Activated CD4-positive, alpha-beta T cell treated with anti-CD3 and anti-CD28 coated beads, Interleukin-2, amount 50 U/mL, for 24 hours (primary cell): ENCODE results near the gene HECTD4.
"Not testable (repeated sequence)": the region's sequence is repeated elsewhere in the genome, so short reads cannot be mapped to it uniquely, and the experiment has no call there.

Experiments used
- DNase-seq, 2 donors: peaks; one replicate each; pipeline ENCODE4 v3.0.0-alpha.2; 2020; ENCODE audit warnings: low read depth in 1 of 2, low spot score in 1 of 2

HECTD4 gene

GRCh38 chr12:112359290-112359689, 22.9 kb downstream of the HECTD4 start:
- no peak for DNase-seq

GRCh38 chr12:112357214-112357613, 25.0 kb downstream of the HECTD4 start:
- no peak for DNase-seq

DNA sequence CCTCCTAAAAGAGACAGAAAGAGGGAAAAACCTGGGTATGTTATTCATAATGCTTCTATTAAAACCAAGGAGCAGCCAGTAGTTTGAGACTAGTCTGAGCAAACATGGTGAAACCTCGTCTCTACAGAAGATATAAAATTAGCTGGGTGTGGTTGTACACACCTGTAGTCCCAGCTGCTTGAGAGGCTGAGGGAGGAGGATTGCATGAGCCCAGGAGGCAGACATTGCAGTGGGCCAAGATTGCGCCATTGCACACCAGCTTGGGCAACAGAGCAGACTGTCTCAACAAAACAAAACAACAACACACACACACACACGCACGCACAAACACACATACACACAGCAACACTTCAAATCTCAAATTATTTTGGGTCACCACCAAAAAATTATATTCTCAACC, 27.8 kb downstream of the HECTD4 start:
- DNase-seq: no peak

DNA sequence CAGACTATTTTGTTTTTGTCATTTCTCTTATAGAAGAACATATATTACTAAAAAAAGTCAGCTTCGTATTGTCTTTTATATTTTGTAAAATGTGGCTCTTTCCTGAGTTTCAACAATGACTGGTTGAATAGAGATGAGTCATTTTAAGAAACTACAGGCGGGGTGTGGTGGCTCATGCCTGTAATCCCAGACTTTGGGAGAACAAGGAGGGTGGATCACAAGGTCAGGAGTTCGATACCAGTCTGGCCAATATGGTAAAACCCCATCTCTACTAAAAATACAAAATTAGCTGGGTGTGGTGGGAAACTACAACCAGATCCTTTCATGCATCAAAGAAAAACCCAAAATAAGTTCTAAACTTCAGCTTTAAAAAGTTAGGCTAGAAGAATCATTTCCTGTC, 28.8 kb downstream of the HECTD4 start:
- no peak for DNase-seq

GRCh38 chr12:112352921-112353320, 29.3 kb downstream of the HECTD4 start:
- no peak for DNase-seq

GRCh38 chr12:112350593-112351592, 31.3 kb downstream of the HECTD4 start:
- no peak for DNase-seq

GRCh38 chr12:112349431-112349830, 32.8 kb downstream of the HECTD4 start:
- DNase-seq: no peak

- DNase-seq: not testable (repeated sequence)
Measured at GRCh38 chr12:112348926-112349325, 33.3 kb downstream of the HECTD4 start.

DNA sequence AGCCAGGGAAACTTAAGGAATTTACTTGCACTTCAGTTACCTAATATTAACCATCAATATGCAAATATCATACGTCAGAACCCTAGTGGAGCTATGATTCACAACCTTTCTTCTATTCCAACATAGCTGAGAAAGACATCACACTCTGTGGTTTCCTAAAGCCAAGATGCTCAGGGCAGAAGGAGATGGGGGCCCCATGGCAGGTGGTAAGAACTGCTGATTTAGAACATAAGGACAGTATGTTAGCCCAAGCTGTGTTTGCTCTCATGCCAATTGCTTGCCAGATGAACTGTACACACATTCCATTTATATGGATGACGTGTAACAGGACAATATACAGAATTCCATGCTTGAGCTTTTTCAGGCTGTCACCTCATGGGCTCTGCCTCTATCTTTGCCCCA, 34.6 kb downstream of the HECTD4 start:
- no peak for DNase-seq

GRCh38 chr12:112346194-112346593, 36.0 kb downstream of the HECTD4 start:
- DNase-seq: no peak

DNA sequence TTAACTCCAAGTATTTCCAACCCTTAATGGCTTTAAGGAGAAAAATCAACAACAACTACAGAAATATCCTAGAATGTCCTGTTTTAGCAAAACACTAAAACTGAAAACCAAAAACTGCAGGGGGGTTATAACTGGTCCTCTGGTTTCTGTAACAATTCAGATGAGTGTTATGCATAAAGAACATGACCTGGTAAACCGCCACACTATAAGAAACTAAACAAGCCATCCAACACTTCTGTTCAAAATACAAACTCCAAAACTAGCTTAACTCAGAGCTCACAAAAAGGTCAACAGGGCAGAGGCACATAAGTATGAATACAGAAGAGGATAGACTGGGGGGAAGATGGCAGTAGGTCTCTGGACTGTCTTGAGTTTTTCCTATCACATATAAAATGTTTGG, 38.0 kb downstream of the HECTD4 start:
- no peak for DNase-seq

- no peak for DNase-seq
Measured at GRCh38 chr12:112342587-112342986, 39.6 kb downstream of the HECTD4 start.

DNA sequence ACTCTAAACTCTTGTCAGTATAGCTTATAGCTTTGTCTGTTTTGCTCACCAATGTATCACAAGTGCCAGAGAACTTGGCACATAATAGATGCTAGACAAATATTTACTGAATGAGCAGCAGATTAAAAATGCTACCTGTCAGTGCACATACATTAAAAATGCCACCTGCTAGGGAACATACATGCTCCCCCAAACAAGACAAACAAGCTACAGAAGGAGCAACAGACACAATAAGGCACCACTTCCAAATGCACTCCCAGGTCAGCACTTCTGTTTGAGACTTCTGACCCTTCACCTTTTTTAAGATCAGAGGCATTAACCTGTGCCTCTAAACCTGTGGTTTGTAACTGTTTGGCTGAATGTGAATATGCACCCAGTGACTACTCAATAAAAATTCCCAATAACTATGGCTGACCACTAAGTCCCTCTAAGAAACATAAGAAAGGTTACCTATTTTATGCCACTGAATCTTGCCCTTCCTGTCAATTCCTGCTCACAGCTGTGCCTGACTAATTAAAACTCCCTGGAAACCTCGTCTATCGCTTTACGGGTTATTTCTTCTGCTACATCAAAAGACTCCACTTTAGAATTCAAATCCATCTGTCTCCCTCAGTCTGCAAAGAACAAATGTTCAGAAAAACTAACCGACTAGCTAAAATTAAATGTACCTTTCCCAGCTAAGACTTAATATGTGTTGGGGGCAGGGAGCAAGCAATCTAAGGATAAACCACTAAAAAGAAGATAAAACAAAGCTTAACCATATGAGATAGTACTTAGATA, 41.0 kb downstream of the HECTD4 start:
- no peak for DNase-seq

GRCh38 chr12:112340230-112340629, 42.0 kb downstream of the HECTD4 start:
- DNase-seq: no peak

DNA sequence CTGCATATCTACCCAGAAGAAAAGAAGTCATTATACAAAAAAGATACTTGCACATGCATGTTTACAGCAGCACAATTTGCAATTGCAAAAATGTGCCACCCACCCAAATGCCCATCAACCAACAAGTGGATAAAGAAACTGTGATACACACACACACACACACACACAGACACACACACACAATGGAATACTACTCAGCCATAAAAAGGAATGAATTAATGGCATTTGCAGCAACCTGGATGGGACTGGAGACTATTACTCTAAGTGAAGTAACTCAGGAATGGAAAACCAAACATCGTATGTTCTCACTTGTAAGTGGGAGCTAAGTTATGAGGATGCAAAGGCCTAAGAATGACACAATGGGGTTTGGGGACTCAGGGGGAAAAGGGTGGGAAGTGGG, 47.2 kb downstream of the HECTD4 start:
- not testable (repeated sequence) for DNase-seq

- DNase-seq: no peak
Measured at GRCh38 chr12:112333019-112333418, 49.2 kb downstream of the HECTD4 start.

- no peak for DNase-seq
Measured at GRCh38 chr12:112331886-112332285, 50.3 kb downstream of the HECTD4 start.

DNA sequence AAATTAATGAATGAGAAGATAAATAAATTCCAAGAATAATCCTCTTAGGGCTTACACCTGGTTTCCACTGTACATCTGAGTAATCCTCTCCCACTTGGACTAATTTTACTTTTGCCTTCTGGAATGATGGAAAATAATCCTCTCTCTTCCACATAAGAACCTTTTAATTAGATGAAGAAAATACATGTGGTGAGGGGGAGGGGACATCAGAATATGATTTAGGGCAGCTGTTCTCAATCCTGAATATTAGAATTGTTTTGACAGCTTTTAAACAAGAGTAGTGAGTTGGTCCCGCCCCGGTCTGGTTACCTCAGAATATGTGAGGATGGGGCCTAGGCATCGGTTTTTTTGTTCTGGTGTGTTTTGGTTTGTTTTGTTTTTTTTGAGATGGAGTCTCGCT, 51.5 kb downstream of the HECTD4 start:
- DNase-seq: no peak

DNA sequence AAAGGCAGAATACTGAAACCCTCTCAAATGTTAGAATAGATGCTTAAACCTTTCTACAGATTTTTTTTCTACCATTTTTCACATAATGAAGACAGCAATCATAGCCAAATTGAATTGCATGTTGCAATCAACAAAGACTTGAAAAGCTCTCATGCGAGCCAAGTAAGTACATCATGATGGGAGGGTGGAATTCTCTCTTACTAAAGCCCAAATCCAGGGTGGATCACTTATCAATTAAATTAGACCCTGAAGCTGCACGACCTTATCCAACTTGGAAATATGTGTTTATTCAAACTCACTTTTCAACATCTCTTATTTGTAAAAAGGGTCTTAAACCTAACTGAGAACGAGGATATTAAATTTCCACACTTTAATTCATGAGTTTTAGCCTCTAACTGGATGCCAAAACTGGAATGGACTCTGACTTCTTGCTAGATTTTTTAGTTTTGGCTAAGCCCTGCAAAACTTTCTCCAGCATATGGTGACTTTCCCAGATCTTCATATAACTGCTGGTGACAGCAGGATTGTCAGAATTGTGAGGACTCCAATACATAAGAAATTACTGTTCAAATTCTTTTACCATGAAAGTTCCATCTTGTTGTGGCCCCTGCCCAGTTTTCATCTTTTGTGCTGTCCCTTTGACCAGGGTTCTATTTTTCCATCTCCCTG, 53.6 kb downstream of the HECTD4 start:
- DNase-seq: no peak

- DNase-seq: no peak
Measured at GRCh38 chr12:112327209-112327938, 54.9 kb downstream of the HECTD4 start.
